Motor neuron (in vitro differentiated cells): ENCODE results near the gene SMAD7. TPM values are rescaled to one million over a fixed set of nuclear protein-coding genes. Genes with fewer than 3 reads are reported as not detected.

Source experiments
- ATAC-seq, 8 experiments: fragments of 200-7000 bp; cut with Tn5 transposase; replicated peaks in 6 of 8; 2 replicates each; pipeline ENCODE4 v1.8.0; 2021; ENCODE audit warnings: mild to moderate bottlenecking in 8 of 8, moderate library complexity in 8 of 8
- H3K27ac ChIP-seq, 2 donors: fragments of 250-450 bp; sonication (Bioruptor Pico); 2 replicates each; pipeline ENCODE4 v1.9.0; 2021; ENCODE audit warnings: antibody characterized with exemption in 2 of 2, mild to moderate bottlenecking in 2 of 2, moderate library complexity in 1 of 2
- H3K4me1 ChIP-seq, 2 donors: fragments of 250-450 bp; sonication (Bioruptor Pico); replicated peaks in 1 of 2; 2 replicates each; pipeline ENCODE4 v1.6.1; 2021; ENCODE audit warnings: antibody characterized with exemption in 2 of 2, mild to moderate bottlenecking in 2 of 2, moderate library complexity in 1 of 2
- H3K4me3 ChIP-seq, 5 donors: fragments of 250-450 bp; sonication (Bioruptor Pico); 2 replicates each; pipeline ENCODE4 v1.9.0; 2021; ENCODE audit warnings: antibody characterized with exemption in 5 of 5, mild to moderate bottlenecking in 5 of 5, moderate library complexity in 4 of 5
- WGBS, 10 experiments: fragments of 450-650 bp; shearing (Covaris generic); methylation state at CpG; one replicate each; pipeline ENCODE4 v1.0.0; 2022; 5-methylcytosine and 5-hydroxymethylcytosine counted together
- in situ Hi-C, 9 experiments: fragments of 400-800 bp; cut with MboI; loops; one replicate each; pipeline ENCODE4 v1.15.0; 2021; ENCODE audit warnings: low sequenced_read_pairs in 9 of 9, low pct_unique_long_range_greater_than_20kb in 2 of 9; ENCODE audit not compliant: unreplicated experiment in 9 of 9
- total RNA-seq, 8 experiments: library from RNA; unstranded; fragments of 300-600 nt; gene quantifications; 2 replicates each; pipeline versions ENCODE4 v1.2.3 to v1.2.4, GENCODE V29; 2022

The SMAD7 gene
- total RNA-seq, 8 experiments from 2014 or later: 2.2 to 16.3 (median 8.2) TPM

DNA sequence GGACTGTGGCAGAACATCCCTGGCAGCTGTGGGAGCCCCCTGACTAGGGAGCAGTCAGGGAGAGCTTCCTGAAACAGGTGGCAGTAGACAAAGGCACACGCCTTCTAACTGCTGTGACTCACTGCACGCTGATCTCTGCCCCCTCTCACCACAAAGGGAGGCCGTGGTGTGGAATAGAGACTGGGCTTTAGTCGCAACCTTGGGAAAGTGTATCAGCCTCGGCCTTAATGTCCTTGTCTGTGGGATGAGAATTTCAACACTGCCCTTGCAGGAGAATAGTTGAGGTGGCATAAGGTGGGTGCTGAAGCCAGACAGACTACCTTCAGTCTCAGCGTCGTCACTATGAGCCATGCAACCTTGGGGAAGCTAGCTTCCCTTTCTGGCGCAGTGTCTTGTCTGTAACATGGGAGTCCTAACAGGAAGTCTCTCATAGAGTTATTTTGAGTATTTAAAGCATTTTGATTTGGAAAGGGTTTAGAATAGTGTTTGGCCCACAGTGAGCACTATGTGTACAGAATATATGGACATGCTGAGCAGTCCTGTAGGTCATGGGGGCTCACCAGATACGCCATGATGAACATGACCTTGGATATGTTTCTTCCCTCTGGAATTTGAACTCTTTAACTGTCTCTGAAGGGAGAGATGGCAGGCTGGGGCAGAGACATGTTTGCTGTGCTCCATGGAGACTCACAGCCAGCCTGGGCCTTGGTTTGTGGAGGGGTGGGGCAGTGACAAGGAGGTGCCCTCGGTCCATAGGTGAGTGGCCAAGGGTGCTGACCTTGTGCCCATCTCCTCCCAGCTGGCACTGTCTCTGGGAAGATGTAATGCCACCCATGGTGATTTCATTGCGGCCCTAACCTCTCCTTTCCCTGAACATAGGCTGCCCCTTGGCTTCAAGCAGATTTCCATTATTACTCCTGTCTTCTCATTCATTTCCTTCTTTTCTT is 29.5 kb upstream of the SMAD7 start:
- WGBS, 10 experiments: 56 to 100% (median 95%) methylated on average over 1 to 6 of the region's 11 CpGs; no CpG with 5 or more reads in 1 of the 10 experiments
- ATAC-seq: no peak
- H3K4me1 ChIP-seq: peaks cover 6 to 12% of the 10 kb centered on the region in 2 donors
- no peak overlapping the region for H3K27ac ChIP-seq
- in situ Hi-C loops: no loop called here
- no peak overlapping the region for H3K4me3 ChIP-seq

GRCh38 chr18:48977914-48978313 is 27.1 kb upstream of the SMAD7 start:
- H3K4me1 ChIP-seq: peaks cover 22 to 27% of the 10 kb centered on the region in 2 donors
- in situ Hi-C loops: no loop called here
- 87 to 100% (median 100%) methylated on average over 1 to 5 of the region's 9 CpGs; no CpG with 5 or more reads in 3 of the 10 experiments for WGBS, 10 experiments

GRCh38 chr18:48975817-48976649 is 25.3 kb upstream of the SMAD7 start:
- H3K4me3 ChIP-seq: peak overlapping the region; percentile 36 to 56 (median 40)
- peaks cover 20 to 27% of the 10 kb centered on the region in 2 donors for H3K4me1 ChIP-seq
- peak overlapping the region; percentile 43 to 44 for H3K27ac ChIP-seq
- peak; percentile 81 to 91 (median 82) for ATAC-seq
- 0 to 15% (median 3%) methylated on average over 1 to 13 of the region's 119 CpGs; no CpG with 5 or more reads in 4 of the 10 experiments for WGBS, 10 experiments
- in situ Hi-C loops: no loop called here

More at GRCh38 chr18:48977914-48978313, 27.1 kb upstream of the SMAD7 start:
- Histone ChIP-seq H3K4me3 (no peak overlapping the region), H3K27ac (no peak overlapping the region)
- ATAC-seq: no peak

- Histone ChIP-seq H3K4me3 (peak overlapping the region; percentile 36 to 56 (median 40)), H3K27ac (peak overlapping the region; percentile 23 to 65), H3K4me1 (peaks cover 20 to 27% of the 10 kb centered on the region in 2 donors)
- WGBS, 10 experiments: 9 to 30% (median 23%) methylated on average over 2 to 6 of the region's 58 CpGs; no CpG with 5 or more reads in 6 of the 10 experiments
- ATAC-seq: peak; percentile 10 to 50 (median 26)
- in situ Hi-C loops: no loop called here
These were observed 24.5 kb upstream of the SMAD7 start for GRCh38 chr18:48975120-48975816.

DNA sequence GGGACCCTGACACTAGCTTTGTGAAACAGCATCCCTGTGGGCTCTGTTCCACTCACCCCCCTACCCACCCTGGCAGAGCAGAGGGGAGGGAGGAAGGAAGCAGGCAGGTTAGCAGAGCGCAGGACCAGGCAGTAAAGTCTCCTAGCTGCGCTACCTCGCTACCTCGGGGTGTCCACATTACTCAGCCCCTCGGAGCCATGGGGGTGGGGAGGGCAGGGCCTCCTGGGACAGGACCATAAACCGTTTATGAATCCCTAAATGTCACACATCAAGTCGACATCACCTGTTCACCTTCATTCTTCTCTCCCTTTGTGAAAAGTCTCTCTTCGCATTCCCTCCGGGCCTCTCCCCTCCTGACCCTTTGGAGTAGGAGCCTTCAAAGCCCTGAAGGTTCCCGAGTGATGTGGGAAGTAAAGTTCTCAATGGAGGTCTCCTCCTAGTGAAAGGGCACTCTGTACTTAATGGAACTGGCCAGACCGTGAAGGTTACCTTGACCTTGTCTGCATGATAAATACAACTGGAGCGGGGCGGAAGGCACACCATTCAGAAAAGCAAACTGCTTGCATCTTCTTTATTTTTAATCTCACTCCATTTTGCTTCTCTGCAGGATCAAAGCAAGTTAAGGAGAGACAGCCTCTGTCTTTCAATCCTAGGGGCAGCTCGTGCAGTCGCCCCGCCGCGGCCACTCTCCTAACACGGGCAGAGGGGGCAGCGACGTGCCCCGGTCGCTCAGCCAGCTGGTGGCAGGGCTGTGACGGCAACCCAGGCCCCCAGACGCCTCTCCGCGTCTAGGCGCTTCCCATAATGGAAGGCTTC is 23.7 kb upstream of the SMAD7 start:
- no peak overlapping the region for H3K27ac ChIP-seq
- in situ Hi-C loops: no loop called here
- peak in 5 of 8 experiments; percentile 13 to 43 (median 24) for ATAC-seq
- 15 to 100% (median 47%) methylated on average over 1 to 8 of the region's 28 CpGs; no CpG with 5 or more reads in 1 of the 10 experiments for WGBS, 10 experiments
- H3K4me1 ChIP-seq: peaks cover 20 to 27% of the 10 kb centered on the region in 2 donors
- peak overlapping the region in 3 of 5 donors; percentile 36 to 56 (median 52) for H3K4me3 ChIP-seq

- WGBS, 10 experiments: 7 to 50% (median 33%) methylated on average over 1 to 2 of the region's 3 CpGs; no CpG with 5 or more reads in 7 of the 10 experiments
- Histone ChIP-seq H3K27ac (no peak overlapping the region), H3K4me1 (peaks cover 22 to 27% of the 10 kb centered on the region in 2 donors), H3K4me3 (no peak overlapping the region)
- ATAC-seq: peak in 3 of 8 experiments; percentile 15 to 41 (median 30)
- in situ Hi-C loops: no loop called here
These were observed 23.0 kb upstream of the SMAD7 start for GRCh38 chr18:48973731-48974130.

DNA sequence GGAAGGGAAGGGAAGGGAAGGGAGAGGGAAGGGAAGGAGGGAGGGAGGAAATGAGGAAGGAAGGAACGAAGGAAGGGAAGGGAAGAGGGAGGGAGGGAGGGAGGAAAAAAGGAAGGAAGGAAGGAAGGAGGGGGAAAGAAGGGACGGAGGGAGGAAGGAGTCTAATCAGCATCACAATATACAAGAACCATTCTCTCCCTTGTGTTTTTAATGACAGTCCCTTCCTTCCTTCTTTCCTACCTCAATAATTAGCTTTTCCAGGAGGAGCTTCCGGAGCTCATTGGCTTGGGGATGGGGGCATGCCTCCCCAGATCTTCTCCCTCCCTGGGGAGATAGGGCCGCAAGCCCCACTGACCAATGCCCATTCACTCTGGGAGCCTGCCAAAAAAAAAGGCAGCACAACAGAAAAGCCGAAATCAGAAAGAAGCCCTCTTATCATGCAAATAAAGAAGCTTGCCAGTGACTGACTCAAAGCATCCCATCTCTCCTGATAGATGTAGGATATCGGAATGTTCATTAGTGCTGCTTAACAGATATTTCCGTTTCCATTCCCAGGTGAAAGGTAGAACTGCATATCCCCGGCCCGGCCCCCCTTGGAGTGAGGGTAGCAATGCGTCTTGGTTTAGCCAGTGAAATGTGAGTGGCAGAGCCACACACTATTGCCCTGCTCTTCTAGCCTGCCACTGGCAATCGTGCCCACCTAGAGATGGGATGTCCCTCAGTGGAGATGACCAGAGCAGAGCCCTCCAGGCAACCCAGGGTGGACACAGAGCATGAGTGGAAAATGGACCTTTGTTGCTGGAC is 17.8 kb upstream of the SMAD7 start:
- in situ Hi-C loops: no loop called here
- no peak overlapping the region for H3K4me3 ChIP-seq
- no peak for ATAC-seq
- H3K27ac ChIP-seq: no peak overlapping the region
- WGBS, 10 experiments: 23 to 91% (median 70%) methylated on average over 1 to 7 of the region's 11 CpGs; no CpG with 5 or more reads in 3 of the 10 experiments
- H3K4me1 ChIP-seq: peaks cover 11 to 14% of the 10 kb centered on the region in 2 donors

- in situ Hi-C loops: no loop called here
- ATAC-seq: no peak
- H3K27ac ChIP-seq: no peak overlapping the region
- peaks cover 16 to 21% of the 10 kb centered on the region in 2 donors for H3K4me1 ChIP-seq
- 50 to 100% (median 94%) methylated on average over 1 to 2 of the region's 2 CpGs; no CpG with 5 or more reads in 2 of the 10 experiments for WGBS, 10 experiments
- H3K4me3 ChIP-seq: no peak overlapping the region
These were observed 16.8 kb upstream of the SMAD7 start for GRCh38 chr18:48967545-48967944.

- Histone ChIP-seq H3K4me1 (peaks cover 18 to 21% of the 10 kb centered on the region in 2 donors), H3K4me3 (no peak overlapping the region), H3K27ac (no peak overlapping the region)
- in situ Hi-C loops: no loop called here
- WGBS, 10 experiments: 20 to 100% (median 63%) methylated on average over 1 of the region's 1 CpG; no CpG with 5 or more reads in 6 of the 10 experiments
- no peak for ATAC-seq
These were observed 15.8 kb upstream of the SMAD7 start for GRCh38 chr18:48966523-48966922.

GRCh38 chr18:48963586-48964470 is 13.1 kb upstream of the SMAD7 start:
- ATAC-seq: peak in 7 of 8 experiments; percentile 33 to 81 (median 73)
- Histone ChIP-seq H3K27ac (no peak overlapping the region), H3K4me3 (no peak overlapping the region), H3K4me1 (peaks cover 23 to 32% of the 10 kb centered on the region in 2 donors)
- 17 to 100% (median 74%) methylated on average over 1 to 4 of the region's 10 CpGs; no CpG with 5 or more reads in 4 of the 10 experiments for WGBS, 10 experiments
- in situ Hi-C loops: no loop called here
